GM13977 (cell line): ENCODE data around the gene KLRB1.
A peak's percentile ranks its signal among the peaks of the same experiment; 100 is the strongest.

Experiments
- DNase-seq: peaks from one replicate; pipeline ENCODE4 v3.0.0; 2012; ENCODE audit warnings: low spot score
- CTCF ChIP-seq: IDR thresholded peaks from 2 replicates; pipeline ENCODE4 v1.5.1; 2012; ENCODE audit warnings: mild to moderate bottlenecking, control low read depth; ENCODE audit not compliant: insufficient read depth; ENCODE audit errors: extremely low read depth, missing control alignments
- in situ Hi-C: fragments of 300-500 bp; cut with MboI; formaldehyde crosslinking; loops from one replicate; pipeline ENCODE4 v1.12.0; 2022; ENCODE audit warnings: low sequenced_read_pairs, low pct_unique_long_range_greater_than_20kb, mixed read lengths, inconsistent platforms; ENCODE audit not compliant: unreplicated experiment

The KLRB1 gene

GRCh38 chr12:9636851-9637206 is 29.1 kb upstream of the KLRB1 start:
- no peak for DNase-seq
- TF ChIP-seq CTCF: no peak
- in situ Hi-C loops: loop anchor here (25.0 kb wide), 1 partner anchor 300 kb away; no protein-coding TSS in a partner anchor

- TF ChIP-seq CTCF: no peak
- in situ Hi-C loops: loop anchor here (25.0 kb wide), 1 partner anchor 299 kb away; no protein-coding TSS in a partner anchor
- DNase-seq: no peak
These were observed 28.6 kb upstream of the KLRB1 start for GRCh38 chr12:9636150-9636850.

DNA sequence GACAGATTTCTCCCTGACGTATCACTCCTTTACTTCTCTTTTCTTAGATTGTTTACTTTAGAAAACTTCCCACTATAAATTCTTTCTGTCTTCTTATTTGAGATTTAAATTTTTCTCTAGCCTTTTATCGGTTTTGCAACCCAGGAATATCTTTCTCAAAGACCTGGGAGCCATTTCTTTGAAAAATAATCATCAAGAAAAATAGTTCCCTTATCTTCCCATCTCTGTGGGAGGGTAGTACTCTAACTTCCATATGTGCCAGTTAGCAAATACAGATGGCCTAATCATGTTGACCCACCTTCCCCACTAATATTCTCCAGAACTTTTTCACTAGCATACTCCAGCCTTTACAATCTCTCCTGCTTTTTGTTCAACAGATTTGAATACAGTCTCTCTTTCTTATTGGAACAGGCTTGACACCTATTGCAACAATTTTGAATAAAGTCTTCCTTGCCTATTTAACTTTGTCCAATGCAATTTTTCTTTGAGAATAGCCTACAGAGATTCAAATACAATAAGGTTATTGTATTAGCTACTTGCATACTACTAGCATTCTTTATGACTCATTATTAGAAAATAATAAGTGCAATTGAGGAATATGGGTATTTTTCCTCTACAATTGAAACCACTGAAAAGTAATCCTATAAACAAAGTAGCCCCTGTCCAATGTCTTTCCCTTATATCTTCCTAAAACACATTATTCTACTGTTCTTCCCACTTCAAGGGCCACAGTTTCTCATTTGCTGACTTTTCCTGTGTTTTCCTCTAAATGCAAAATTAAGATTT is 27.4 kb upstream of the KLRB1 start:
- in situ Hi-C loops: loop anchor here (25.0 kb wide), 1 partner anchor 298 kb away; no protein-coding TSS in a partner anchor
- TF ChIP-seq CTCF: no peak
- no peak for DNase-seq

DNA sequence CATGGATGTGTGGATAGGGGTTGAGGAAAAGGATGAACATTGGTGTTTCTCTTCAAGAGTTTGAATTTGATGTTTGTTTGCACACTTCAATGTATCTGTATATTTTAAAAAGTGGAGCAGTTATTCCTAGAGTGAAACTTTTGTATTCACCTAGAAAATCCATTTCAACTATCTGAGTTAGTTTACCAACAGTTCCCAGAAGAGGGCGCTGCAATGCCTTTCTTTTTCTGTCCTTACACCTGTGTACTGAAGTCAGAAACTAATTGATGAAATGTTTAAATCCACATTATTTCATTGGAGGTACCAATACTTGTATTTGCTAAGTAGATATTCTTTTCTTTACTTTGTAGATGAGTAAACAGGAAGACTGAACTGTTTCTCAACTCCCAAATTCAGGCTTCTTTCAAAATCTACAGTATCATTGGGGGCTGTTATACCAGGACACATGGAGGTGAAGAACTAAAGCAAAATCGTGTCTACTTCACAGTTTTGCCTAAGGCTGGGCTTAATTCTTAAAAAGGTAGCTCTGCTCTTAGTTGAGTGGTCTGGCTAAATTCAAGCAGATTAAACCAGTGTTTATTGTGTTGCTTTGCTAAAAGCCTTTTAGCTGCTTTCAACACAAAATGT is 26.6 kb upstream of the KLRB1 start:
- DNase-seq: peak; percentile 64
- peak; percentile 74 for TF ChIP-seq CTCF

DNA sequence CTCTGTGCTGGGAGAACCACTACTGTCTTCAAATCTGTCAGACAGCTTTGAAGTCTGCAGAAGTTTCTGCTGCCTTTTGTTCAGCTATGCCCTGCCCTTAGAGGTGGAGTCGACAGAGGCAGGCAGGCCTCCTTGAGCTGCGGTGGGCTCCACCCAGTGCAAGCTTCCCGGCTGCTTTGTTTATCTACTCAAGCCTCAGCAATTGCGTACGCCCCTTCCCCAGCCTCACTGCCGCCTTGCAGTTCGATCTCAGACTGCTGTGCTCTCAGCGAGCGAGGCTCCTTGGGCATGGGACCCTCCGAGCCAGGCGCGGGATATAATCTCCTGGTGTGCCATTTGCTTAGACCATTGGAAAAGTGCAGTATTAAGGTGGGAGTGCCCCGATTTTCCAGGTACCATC is 25.1 kb upstream of the KLRB1 start:
- no peak for TF ChIP-seq CTCF
- no peak for DNase-seq
- in situ Hi-C loops: loop anchor here (25.0 kb wide), 1 partner anchor 295 kb away; no protein-coding TSS in a partner anchor

More for the DNA sequence above, 26.6 kb upstream of the KLRB1 start:
- in situ Hi-C loops: loop anchor here (25.0 kb wide), 1 partner anchor 297 kb away; no protein-coding TSS in a partner anchor

DNA sequence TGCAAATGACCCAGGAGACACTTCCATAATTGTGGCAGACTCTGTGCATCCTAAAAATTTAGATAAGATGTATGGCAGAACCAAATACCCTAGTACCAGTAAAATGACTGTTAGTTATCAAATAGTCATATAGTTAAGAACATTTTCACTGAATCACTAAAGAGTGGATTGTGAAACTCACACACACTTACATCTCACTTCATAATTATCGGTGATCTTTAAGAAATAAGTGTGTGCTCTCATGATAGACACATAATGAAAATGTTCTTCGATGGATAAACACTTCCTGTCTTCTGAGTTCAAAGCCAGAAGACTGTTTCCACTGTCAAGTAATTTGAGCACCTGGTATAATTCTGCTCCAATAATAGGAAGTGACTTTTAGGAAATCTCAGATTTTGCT is 19.1 kb upstream of the KLRB1 start:
- DNase-seq: no peak
- in situ Hi-C loops: loop anchor here (25.0 kb wide), 1 partner anchor 290 kb away; no protein-coding TSS in a partner anchor
- TF ChIP-seq CTCF: no peak
